HG03439 (cell line): ENCODE measurements around the gene MYBPC2.

Experiments used
- ATAC-seq: cut with Tn5 transposase; IDR thresholded peaks from one replicate; pipeline ENCODE4 v1.9.1; 2021; ENCODE audit warnings: mild to moderate bottlenecking, moderate library complexity; ENCODE audit not compliant: unreplicated experiment

MYBPC2 gene

GRCh38 chr19:50478901-50479715, 46.4 kb downstream of the MYBPC2 start:
- ATAC-seq: no peak

DNA sequence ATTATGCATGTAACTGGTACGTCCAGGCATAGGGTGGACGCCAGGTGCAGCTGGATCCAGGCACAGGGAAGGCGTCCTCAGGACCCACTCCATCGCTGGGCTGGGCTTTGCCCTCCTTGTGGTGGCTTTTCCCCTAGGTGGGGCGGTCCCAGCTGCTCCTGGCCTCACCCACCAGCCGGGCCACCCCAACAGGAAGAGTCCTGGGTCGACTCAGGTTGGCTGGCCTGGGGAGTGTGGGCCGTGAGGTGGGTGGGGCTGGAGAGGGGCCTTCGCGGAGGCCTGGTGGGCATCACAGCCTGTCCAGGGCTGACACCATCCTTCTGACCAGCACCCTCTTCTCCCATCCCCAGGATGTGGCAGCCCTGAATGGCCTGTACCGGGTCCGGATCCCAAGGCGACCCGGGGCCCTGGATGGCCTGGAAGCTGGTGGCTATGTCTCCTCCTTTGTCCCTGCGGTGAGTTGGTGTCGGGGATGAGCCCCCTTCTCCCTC, 47.1 kb downstream of the MYBPC2 start:
- ATAC-seq: no peak

DNA sequence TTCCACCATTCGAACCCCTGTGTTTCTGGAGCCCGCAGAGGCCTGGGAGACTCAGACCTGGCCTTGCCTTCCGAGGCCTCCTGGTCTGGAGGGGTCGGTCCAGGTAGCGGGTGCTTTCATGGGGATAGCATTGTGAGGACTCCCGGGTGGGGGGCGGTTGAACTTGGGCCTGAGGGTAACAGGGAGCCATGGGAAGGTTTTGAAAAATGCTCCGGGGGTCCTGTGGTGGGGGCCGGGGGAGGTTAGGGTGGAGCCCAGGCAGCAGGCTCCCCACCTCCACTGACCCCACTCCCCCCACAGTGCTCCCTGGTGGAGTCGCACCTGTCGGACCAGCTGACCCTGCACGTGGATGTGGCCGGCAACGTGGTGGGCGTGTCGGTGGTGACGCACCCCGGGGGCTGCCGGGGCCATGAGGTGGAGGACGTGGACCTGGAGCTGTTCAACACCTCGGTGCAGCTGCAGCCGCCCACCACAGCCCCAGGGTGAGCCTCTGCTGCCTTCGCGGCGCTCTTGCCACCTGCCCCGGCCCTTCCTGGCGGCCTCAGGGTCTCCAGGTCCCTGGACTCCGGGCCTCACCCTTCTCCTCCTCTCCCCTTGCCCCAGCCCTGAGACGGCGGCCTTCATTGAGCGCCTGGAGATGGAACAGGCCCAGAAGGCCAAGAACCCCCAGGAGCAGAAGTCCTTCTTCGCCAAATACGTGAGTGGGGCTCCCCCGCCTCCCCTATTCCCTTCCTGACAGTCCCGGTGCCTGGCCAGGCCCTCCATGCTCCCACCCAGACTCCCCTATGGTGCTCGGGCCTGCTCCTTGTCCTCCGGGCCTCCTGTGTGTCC, 47.8 kb downstream of the MYBPC2 start:
- ATAC-seq: no peak

GRCh38 chr19:50481351-50482149, 48.9 kb downstream of the MYBPC2 start:
- no peak for ATAC-seq

DNA sequence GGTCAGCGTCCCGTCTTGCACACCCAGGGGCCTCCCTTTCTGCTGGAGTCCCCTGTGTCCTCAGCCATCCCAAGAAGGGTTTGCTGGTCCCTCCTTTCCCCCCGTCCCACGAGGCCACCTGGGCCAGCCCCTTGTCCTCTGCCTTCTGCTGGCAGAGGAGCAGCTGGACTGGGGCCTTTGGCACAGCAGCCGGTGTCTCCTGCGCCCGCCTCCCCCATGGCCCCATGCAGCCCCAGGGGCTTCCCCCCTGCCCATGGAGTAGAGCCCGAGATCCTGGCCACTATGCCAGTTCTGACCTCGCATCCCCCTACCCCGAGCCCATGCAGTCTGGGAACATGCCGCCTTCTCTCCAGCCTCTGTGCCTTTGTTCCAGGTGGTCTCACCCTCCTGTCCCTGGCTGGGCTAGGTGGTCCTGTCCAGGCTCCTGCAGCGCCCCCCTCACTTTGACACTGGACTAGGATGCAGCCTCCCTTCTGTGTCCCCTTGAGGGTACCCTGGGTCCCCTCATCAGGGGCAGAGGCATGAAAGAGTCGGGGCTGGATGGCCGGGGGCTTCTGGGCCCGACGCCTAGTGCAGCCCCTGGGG, 49.7 kb downstream of the MYBPC2 start:
- ATAC-seq: no peak

- no peak for ATAC-seq
Observed at GRCh38 chr19:50482916-50483315, 50.2 kb downstream of the MYBPC2 start.

DNA sequence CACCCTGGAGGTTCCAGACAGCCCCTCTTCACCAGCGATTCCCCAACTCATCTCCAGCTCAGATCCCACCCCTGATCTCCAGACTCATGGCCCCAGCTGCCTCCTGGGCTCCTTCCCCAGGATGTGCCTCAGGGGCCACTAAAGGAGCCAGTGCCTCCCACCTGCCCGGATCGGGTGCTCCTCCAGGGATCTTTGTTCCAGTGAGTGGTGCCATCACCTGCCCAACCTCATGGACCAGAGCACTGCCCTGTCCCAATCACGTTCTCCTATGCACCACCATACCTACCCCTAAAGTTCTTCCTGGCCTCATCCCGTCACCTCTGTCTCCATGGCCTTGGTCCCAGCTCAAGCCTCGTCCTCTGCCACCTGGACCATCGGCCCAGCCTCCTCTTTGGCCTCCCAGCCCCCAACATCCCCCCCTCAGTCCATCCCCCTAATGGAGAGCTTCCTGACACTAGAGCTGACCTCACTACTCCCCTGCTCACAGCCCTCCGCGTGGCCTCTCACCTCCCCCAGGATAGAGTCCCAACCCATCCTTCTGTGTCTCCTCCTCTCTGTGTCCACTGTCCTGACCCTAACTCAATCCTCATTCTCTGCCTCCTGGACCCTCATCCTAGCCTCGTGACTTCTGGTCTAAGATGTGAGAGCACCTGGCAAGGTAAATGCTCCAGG, 52.7 kb downstream of the MYBPC2 start:
- ATAC-seq: no peak

DNA sequence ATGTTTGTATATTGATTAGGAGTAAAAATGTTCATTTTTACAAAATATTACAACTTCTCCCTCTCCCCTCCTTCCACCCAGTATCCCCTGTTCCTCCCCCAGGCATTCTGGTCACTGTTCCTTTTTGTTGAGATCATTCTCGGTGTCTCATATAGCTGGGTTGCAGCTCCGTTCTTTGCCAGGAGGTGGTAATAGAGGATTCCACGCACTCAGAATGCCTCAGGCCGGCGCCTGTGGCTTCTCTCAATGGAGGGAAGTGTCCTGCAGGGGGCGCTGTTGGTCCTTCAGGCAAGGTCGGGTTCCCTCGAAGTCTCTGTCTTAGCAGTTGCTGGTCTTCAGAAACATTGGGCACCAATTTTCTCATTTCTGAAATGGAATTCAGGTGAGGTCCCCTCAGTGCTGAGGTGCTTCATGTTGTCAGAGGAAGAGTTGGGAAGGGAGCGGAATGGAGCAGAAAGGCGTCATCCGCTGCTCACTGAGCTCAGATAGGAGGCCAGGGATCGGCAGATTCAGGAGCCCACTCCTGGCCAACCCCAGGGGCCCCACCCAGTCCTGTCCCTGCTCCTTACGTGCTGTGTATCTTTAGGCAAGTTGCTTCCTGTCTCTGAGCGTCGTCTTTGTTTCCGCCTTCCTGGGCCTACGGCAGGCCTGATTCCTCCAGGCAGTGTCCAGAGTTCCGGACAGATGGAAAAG, 54.3 kb downstream of the MYBPC2 start:
- no peak for ATAC-seq

DNA sequence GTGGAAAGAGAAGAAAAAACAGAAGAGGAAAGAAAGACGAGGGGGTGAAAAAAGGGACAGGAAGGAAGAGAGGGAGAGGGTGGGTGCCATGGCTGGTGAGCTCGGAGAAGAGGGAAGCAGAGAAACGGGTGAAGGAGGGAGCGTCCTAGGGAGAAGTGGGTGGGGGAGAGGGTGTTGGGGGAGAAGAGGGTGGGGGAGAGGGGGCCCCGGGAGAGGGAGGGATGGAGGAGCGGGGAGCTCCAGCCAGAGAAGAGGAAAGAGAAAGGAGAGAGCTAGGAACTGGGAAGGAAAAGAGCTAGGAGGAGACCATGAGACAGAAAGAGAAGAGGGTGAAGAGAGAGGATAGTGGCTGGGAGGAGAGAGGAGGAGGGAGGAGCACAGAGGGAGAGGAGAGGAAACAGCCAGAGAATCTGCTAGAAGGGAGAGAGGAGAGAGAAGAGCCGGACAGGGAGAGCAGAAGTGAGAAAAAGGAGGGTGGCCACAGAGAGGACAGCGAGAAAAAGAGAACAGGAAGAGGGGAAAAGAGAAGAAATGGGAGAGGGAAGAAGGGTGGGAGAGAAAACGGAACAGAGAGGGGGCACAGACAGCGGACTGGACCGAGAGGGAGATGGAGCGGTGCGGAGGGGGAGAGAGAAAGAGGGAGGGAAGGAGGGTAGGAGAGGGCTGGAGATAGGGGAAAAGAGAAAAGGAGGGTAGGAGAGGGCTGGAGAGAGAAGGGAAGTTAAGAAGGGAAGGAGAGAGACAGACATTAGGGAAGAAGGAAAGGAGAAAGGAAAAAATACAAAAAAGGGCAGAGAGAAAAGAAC, 55.9 kb downstream of the MYBPC2 start:
- no peak for ATAC-seq

DNA sequence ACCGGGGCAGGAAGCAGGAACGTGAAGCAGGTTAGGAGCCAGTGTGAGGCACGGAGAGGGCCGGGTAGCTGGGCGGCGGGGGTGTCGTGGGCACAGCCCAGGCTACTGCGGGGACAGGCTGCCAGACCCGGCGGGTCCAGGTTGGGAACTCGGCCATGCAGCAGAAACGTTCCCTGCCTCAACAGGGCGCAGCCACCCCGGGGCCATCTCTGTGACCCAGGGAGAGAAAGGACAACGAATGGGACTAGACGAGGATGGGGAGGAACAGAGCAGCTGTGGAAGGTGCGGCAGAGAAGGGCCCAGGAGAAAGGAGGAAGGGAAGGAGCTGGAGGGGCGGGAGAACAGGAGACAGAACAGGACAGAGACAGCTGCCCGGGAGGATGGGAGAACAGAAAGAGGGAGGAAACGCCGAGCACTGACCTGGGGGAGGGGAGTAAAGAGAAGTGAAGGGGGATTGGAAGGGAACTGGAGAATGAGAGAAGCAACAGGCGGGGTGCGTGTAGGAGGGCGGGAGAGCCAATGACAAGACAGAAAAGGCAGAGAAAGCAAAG, 56.8 kb downstream of the MYBPC2 start:
- ATAC-seq: no peak

- ATAC-seq: no peak
Observed at GRCh38 chr19:50490411-50490811, 57.7 kb downstream of the MYBPC2 start.

- no peak for ATAC-seq
Observed at GRCh38 chr19:50490991-50491472, 58.3 kb downstream of the MYBPC2 start.

DNA sequence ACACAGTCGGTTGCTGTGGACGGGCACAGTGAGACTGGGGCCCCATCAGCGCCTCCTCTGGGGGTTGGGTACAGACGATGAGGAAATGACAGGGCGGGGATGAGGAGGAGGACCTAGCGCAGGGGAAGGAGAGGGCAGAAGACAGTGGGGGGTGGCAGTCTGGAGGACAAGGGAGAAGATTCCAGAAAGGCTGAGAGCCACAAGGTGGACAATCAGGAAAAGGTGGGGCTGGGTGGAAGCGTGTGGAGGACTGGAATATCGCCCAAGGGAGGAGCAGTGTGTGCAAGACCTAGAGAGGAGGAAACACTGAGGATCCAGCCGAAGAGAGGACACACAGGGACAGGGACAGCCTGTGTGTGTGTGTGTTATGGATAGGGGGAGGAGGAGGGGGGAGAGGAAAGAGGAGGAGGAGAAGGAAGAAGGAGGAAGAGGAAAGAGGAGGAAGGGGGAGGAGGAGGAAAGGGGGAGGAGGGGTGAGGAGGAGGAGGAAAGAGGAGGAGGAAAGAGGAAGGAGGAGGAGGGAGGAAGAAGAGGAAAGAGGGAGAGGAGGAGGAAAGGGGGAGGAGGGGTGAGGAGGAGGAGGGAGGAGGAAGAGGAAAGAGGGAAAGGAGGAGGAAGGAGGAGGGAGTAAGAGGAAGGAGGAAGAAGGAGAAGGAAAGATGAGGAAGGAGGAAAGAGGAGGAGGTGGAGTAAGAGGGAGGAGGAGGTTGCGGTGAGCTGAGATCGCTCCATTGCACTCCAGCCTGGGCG, 59.8 kb downstream of the MYBPC2 start:
- ATAC-seq: no peak

GRCh38 chr19:50493171-50493570, 60.5 kb downstream of the MYBPC2 start:
- no peak for ATAC-seq

DNA sequence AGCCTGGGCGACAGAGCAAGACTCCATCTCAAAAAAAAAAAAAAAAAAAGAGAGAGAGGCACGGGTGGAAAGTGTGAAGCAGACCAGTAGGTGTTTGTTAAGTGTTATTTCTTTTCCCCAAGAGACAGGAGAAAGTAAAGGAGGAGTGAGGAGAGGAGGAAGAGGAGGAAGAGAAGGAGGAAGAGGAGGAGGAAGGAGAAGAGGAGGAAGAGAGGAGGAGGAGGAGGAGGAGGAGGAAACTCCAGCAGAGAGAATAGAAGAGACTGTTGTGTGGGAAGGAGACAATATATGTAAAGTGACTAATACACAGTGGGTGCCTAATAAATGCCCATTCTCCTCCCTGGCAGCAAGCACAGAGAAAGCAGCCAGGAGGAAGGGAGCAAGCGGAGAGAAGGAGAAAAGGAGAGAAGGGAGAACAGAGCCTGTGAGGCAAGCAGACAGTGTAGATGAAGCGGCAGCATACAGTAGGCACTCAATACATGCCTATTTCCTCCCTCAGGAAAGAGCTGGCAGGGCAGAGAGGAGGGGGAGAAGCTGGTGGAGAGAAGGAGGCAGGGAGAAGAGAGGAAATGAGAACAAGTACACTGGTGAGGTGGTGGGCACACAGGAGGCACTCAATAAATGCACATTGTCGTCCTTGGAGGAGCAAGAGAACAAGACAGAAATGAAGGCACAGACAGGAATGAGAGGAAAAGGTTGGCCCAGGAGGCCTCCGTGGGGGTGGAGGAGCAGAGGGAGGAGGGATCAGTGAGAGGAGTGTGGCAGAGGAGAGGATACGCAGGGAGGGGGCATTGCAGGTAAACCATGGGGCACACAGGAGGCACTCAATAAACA, 61.7 kb downstream of the MYBPC2 start:
- ATAC-seq: no peak

DNA sequence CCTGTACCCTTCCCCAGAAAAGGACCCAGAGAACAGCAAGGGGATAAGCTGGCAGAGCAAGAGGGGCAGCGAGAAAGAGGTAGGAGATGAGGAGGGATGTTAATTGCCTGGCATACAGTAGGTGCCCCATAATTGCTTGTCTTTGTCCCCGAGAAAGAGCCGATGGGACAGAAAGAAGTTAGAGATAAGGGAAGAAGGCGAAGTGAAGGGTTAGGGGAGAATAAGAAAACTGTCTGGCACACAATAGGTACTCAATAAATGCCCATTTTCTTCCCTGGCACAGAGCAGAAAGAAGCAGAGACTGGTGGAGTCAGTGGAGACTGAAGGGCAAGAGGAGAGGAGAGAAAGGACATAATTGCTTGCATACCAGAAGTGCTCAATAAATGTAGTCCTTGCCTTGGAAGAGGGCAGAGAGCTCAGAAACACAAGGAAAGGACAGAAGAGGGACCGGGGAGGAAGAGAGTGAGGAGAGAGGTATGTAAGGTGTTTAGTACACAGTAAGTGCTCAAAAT, 62.4 kb downstream of the MYBPC2 start:
- no peak for ATAC-seq
